Measurements from ENCODE around the gene PSMD3. TPM values are rescaled to one million over a fixed set of nuclear protein-coding genes. Genes with fewer than 3 reads are reported as not detected.
"Not testable (repeated sequence)": the region's sequence is repeated elsewhere in the genome, so short reads cannot be mapped to it uniquely, and the experiment has no call there.

Gene PSMD3
- total RNA-seq, 1 experiment from 2014 or later = 174 TPM

DNA sequence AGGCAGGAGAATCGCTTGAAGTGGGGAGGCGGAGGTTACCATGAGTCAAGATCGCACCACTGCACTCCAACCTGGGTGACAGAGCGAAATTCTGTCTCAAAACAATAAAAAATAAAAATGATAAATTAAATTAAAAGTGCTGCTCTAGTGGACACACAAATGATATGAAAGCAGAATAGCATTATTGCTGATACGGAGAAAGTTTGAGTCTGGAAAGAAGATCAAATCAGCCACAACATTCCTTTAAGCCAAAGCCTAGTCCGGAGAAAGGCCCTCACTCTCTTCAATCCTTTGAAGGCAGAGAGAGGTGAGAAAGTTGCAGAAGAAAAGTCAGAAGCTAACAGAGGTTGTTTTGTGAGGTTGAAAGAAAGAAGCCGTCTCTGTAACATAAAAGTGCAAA is 19.6 kb downstream of the PSMD3 start:
- no peak overlapping the region for H2BK20ac ChIP-seq (ENCODE audit: low read depth, low read length, poor library complexity, severe bottlenecking)
- DNase-seq = no peak
- no peak overlapping the region for H3K23ac ChIP-seq (ENCODE audit: insufficient read length, low read depth, low read length)
- H2BK15ac ChIP-seq (ENCODE audit: low read depth, low read length) = no peak overlapping the region
- H2AFZ ChIP-seq (ENCODE audit: low read length) = no peak overlapping the region
- H3K27ac ChIP-seq (ENCODE audit: insufficient read length, low read depth, low read length) = no peak overlapping the region
- H3K4me2 ChIP-seq (ENCODE audit: insufficient read depth, insufficient read length, low read length) = no peak overlapping the region
- no peak overlapping the region for H3K56ac ChIP-seq (ENCODE audit: insufficient read length, low read depth, low read length)
- TF ChIP-seq, protein P1, sequence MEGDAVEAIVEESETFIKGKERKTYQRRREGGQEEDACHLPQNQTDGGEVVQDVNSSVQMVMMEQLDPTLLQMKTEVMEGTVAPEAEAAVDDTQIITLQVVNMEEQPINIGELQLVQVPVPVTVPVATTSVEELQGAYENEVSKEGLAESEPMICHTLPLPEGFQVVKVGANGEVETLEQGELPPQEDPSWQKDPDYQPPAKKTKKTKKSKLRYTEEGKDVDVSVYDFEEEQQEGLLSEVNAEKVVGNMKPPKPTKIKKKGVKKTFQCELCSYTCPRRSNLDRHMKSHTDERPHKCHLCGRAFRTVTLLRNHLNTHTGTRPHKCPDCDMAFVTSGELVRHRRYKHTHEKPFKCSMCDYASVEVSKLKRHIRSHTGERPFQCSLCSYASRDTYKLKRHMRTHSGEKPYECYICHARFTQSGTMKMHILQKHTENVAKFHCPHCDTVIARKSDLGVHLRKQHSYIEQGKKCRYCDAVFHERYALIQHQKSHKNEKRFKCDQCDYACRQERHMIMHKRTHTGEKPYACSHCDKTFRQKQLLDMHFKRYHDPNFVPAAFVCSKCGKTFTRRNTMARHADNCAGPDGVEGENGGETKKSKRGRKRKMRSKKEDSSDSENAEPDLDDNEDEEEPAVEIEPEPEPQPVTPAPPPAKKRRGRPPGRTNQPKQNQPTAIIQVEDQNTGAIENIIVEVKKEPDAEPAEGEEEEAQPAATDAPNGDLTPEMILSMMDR (conservative IDR thresholded peaks at IDR 0.05) = no peak
- Mint-ChIP-seq H3K4me3 (no peak overlapping the region), H3K9me3 (no peaks in the 10 kb centered on the region), H3K36me3 (ENCODE audit: insufficient read depth in 1 of 3, low read depth in 3 of 3) (peaks cover 16 to 28% (median 19%) of the 10 kb centered on the region in 3 experiments; a peak in 6 of 7 replicates), H3K27ac (no peak overlapping the region), H3K27me3 (ENCODE audit: low read depth) (no peaks in the 10 kb centered on the region), H3K4me1 (no peaks in the 10 kb centered on the region)
- no peaks in the 10 kb centered on the region for H3K27me3 ChIP-seq (ENCODE audit: insufficient read depth, low read length)
- H3T11ph ChIP-seq (ENCODE audit: low read length) = no peak overlapping the region
- no peaks in the 10 kb centered on the region for H3K79me2 ChIP-seq (ENCODE audit: insufficient read depth, low read length)
- no peak overlapping the region for H2AK5ac ChIP-seq (ENCODE audit: insufficient read length, low read length)
- H3K4me1 ChIP-seq (ENCODE audit: insufficient read depth, low read length) = no peaks in the 10 kb centered on the region
- H3K9ac ChIP-seq (ENCODE audit: extremely low read depth, insufficient read length, low read length) = no peak overlapping the region
- no CpG with 5 or more reads among the region's 7 CpGs for WGBS (ENCODE audit: extremely low coverage, insufficient read length, low lambda C conversion rate)
- H3K79me1 ChIP-seq (ENCODE audit: insufficient read depth, low read depth, low read length, poor library complexity, severe bottlenecking) = no peaks in the 10 kb centered on the region
- no peak overlapping the region for H4K5ac ChIP-seq (ENCODE audit: insufficient read length, low read depth, low read length)
- H3K4ac ChIP-seq (ENCODE audit: low read depth, low read length) = no peak overlapping the region
- no peaks in the 10 kb centered on the region for H3K23me2 ChIP-seq (ENCODE audit: insufficient read length, low read depth, low read length, poor library complexity, severe bottlenecking)
- H3K14ac ChIP-seq (ENCODE audit: insufficient read depth, low read length) = no peak overlapping the region
- no peak overlapping the region for H2BK12ac ChIP-seq (ENCODE audit: insufficient read length, low read depth, low read length)
- H3K9me3 ChIP-seq (ENCODE audit: control insufficient read depth, low read depth, low read length) = no peaks in the 10 kb centered on the region
- H2BK120ac ChIP-seq (ENCODE audit: low read depth, low read length, poor library complexity, severe bottlenecking) = no peak overlapping the region
- H4K20me1 ChIP-seq (ENCODE audit: control insufficient read depth, insufficient read depth, insufficient read length) = no peaks in the 10 kb centered on the region
- no peak overlapping the region for H4K8ac ChIP-seq (replicated peaks; ENCODE audit: insufficient read length, low read depth, low read length)
- H3K18ac ChIP-seq (ENCODE audit: insufficient read length, low read depth, low read length) = no peak overlapping the region
- no peak overlapping the region for H4K91ac ChIP-seq (ENCODE audit: insufficient read length, low read depth, low read length)
- no peak overlapping the region for H2BK5ac ChIP-seq (ENCODE audit: insufficient read length, low read length)

- not testable (repeated sequence) for H3K79me1 ChIP-seq (ENCODE audit: insufficient read depth, low read depth, low read length, poor library complexity, severe bottlenecking); H3K14ac ChIP-seq (ENCODE audit: insufficient read depth, low read length); H3K9me3 Mint-ChIP-seq; H3K27me3 ChIP-seq (ENCODE audit: insufficient read depth, low read length); H3K18ac ChIP-seq (ENCODE audit: insufficient read length, low read depth, low read length); H2BK20ac ChIP-seq (ENCODE audit: low read depth, low read length, poor library complexity, severe bottlenecking); H3K4me3 Mint-ChIP-seq; H3K79me2 ChIP-seq (ENCODE audit: insufficient read depth, low read length); DNase-seq; H2BK12ac ChIP-seq (ENCODE audit: insufficient read length, low read depth, low read length); H2BK120ac ChIP-seq (ENCODE audit: low read depth, low read length, poor library complexity, severe bottlenecking); H2BK15ac ChIP-seq (ENCODE audit: low read depth, low read length); H2BK5ac ChIP-seq (ENCODE audit: insufficient read length, low read length); H3K56ac ChIP-seq (ENCODE audit: insufficient read length, low read depth, low read length); H3K4me2 ChIP-seq (ENCODE audit: insufficient read depth, insufficient read length, low read length); H3K9ac ChIP-seq (ENCODE audit: extremely low read depth, insufficient read length, low read length); H3K27me3 Mint-ChIP-seq (ENCODE audit: low read depth); H3K23ac ChIP-seq (ENCODE audit: insufficient read length, low read depth, low read length); H4K5ac ChIP-seq (ENCODE audit: insufficient read length, low read depth, low read length); H3K27ac Mint-ChIP-seq; H4K20me1 ChIP-seq (ENCODE audit: control insufficient read depth, insufficient read depth, insufficient read length); H3K9me3 ChIP-seq (ENCODE audit: control insufficient read depth, low read depth, low read length); H3K27ac ChIP-seq (ENCODE audit: insufficient read length, low read depth, low read length); H3K23me2 ChIP-seq (ENCODE audit: insufficient read length, low read depth, low read length, poor library complexity, severe bottlenecking); H2AK5ac ChIP-seq (ENCODE audit: insufficient read length, low read length); H3T11ph ChIP-seq (ENCODE audit: low read length); H4K91ac ChIP-seq (ENCODE audit: insufficient read length, low read depth, low read length); H2AFZ ChIP-seq (ENCODE audit: low read length); H3K4me1 ChIP-seq (ENCODE audit: insufficient read depth, low read length); H3K4ac ChIP-seq (ENCODE audit: low read depth, low read length); H3K4me1 Mint-ChIP-seq; H4K8ac ChIP-seq (replicated peaks; ENCODE audit: insufficient read length, low read depth, low read length)
- WGBS (ENCODE audit: extremely low coverage, insufficient read length, low lambda C conversion rate) = no CpG with 5 or more reads among the region's 8 CpGs
- H3K36me3 Mint-ChIP-seq (ENCODE audit: insufficient read depth in 1 of 3, low read depth in 3 of 3) = peaks cover 8 to 18% (median 10%) of the 10 kb centered on the region in 3 experiments; a peak in 6 of 7 replicates
Observed at GRCh38 chr17:40001335-40001734, 20.7 kb downstream of the PSMD3 start.
